Measurements from ENCODE around the gene CRY2.

CRY2 gene

GRCh38 chr11:45851228-45851627 is 4.0 kb downstream of the CRY2 start:
- peaks cover 38% of the 10 kb centered on the region for H3K4me1 Mint-ChIP-seq
- H3K27ac Mint-ChIP-seq = no peak overlapping the region
- H3K27me3 Mint-ChIP-seq = no peaks in the 10 kb centered on the region
- no peak for ATAC-seq
- H3K4me3 Mint-ChIP-seq = no peak overlapping the region
- no peaks in the 10 kb centered on the region for H3K36me3 Mint-ChIP-seq (ENCODE audit: low read depth)
- DNase-seq = no peak
- H3K9me3 Mint-ChIP-seq = no peaks in the 10 kb centered on the region

GRCh38 chr11:45852018-45852711 is 4.9 kb downstream of the CRY2 start:
- Mint-ChIP-seq H3K4me1 (peaks cover 29% of the 10 kb centered on the region), H3K9me3 (no peaks in the 10 kb centered on the region), H3K36me3 (ENCODE audit: low read depth) (peaks cover 4% of the 10 kb centered on the region), H3K27ac (no peak overlapping the region), H3K4me3 (no peak overlapping the region), H3K27me3 (no peaks in the 10 kb centered on the region)
- no peak for DNase-seq
- ATAC-seq = no peak

GRCh38 chr11:45852712-45853101 is 5.4 kb downstream of the CRY2 start:
- H3K4me1 Mint-ChIP-seq = peaks cover 29% of the 10 kb centered on the region
- H3K27me3 Mint-ChIP-seq = no peaks in the 10 kb centered on the region
- no peak overlapping the region for H3K27ac Mint-ChIP-seq
- H3K36me3 Mint-ChIP-seq (ENCODE audit: low read depth) = peaks cover 7% of the 10 kb centered on the region
- ATAC-seq (no peak), DNase-seq (no peak)
- no peaks in the 10 kb centered on the region for H3K9me3 Mint-ChIP-seq
- H3K4me3 Mint-ChIP-seq = no peak overlapping the region

GRCh38 chr11:45853332-45854219 is 6.3 kb downstream of the CRY2 start:
- Mint-ChIP-seq H3K27ac (no peak overlapping the region), H3K36me3 (ENCODE audit: low read depth) (peaks cover 7% of the 10 kb centered on the region), H3K9me3 (no peaks in the 10 kb centered on the region), H3K27me3 (no peaks in the 10 kb centered on the region), H3K4me1 (peaks cover 25% of the 10 kb centered on the region), H3K4me3 (no peak overlapping the region)
- no peak for ATAC-seq
- DNase-seq = no peak

- peaks cover 11% of the 10 kb centered on the region for H3K36me3 Mint-ChIP-seq (ENCODE audit: low read depth)
- H3K27ac Mint-ChIP-seq = no peak overlapping the region
- no peak for DNase-seq
- peaks cover 13% of the 10 kb centered on the region for H3K4me1 Mint-ChIP-seq
- no peaks in the 10 kb centered on the region for H3K27me3 Mint-ChIP-seq
- no peak for ATAC-seq
- no peak overlapping the region for H3K4me3 Mint-ChIP-seq
- H3K9me3 Mint-ChIP-seq = no peaks in the 10 kb centered on the region
Measured at GRCh38 chr11:45855308-45855707, 8.0 kb downstream of the CRY2 start.

- peaks cover 13% of the 10 kb centered on the region for H3K36me3 Mint-ChIP-seq (ENCODE audit: low read depth)
- H3K4me1 Mint-ChIP-seq = peaks cover 9% of the 10 kb centered on the region
- DNase-seq = no peak
- H3K9me3 Mint-ChIP-seq = no peaks in the 10 kb centered on the region
- no peak for ATAC-seq
- H3K27me3 Mint-ChIP-seq = no peaks in the 10 kb centered on the region
- H3K27ac Mint-ChIP-seq = no peak overlapping the region
- no peak overlapping the region for H3K4me3 Mint-ChIP-seq
Measured at GRCh38 chr11:45856044-45856468, 8.8 kb downstream of the CRY2 start.

GRCh38 chr11:45857961-45858474 is 10.7 kb downstream of the CRY2 start:
- Mint-ChIP-seq H3K36me3 (ENCODE audit: low read depth) (peaks cover 17% of the 10 kb centered on the region), H3K27ac (no peak overlapping the region), H3K27me3 (no peaks in the 10 kb centered on the region), H3K9me3 (no peaks in the 10 kb centered on the region), H3K4me3 (no peak overlapping the region), H3K4me1 (no peaks in the 10 kb centered on the region)
- no peak for ATAC-seq
- DNase-seq = no peak

- no peak for ATAC-seq
- Mint-ChIP-seq H3K4me1 (no peaks in the 10 kb centered on the region), H3K9me3 (no peaks in the 10 kb centered on the region), H3K27me3 (no peaks in the 10 kb centered on the region), H3K4me3 (no peak overlapping the region), H3K27ac (no peak overlapping the region), H3K36me3 (ENCODE audit: low read depth) (peaks cover 17% of the 10 kb centered on the region)
- DNase-seq = no peak
Measured at GRCh38 chr11:45858751-45859398, 11.6 kb downstream of the CRY2 start.

- H3K36me3 Mint-ChIP-seq (ENCODE audit: low read depth) = peaks cover 17% of the 10 kb centered on the region
- no peak for DNase-seq
- H3K27ac Mint-ChIP-seq = no peak overlapping the region
- H3K4me3 Mint-ChIP-seq = no peak overlapping the region
- H3K9me3 Mint-ChIP-seq = no peaks in the 10 kb centered on the region
- no peak for ATAC-seq
- no peaks in the 10 kb centered on the region for H3K27me3 Mint-ChIP-seq
- no peaks in the 10 kb centered on the region for H3K4me1 Mint-ChIP-seq
Measured at GRCh38 chr11:45859661-45860140, 12.4 kb downstream of the CRY2 start.

- DNase-seq (no peak), ATAC-seq (no peak)
- Mint-ChIP-seq H3K9me3 (no peaks in the 10 kb centered on the region), H3K4me1 (no peaks in the 10 kb centered on the region), H3K27me3 (no peaks in the 10 kb centered on the region), H3K4me3 (no peak overlapping the region), H3K36me3 (ENCODE audit: low read depth) (peaks cover 17% of the 10 kb centered on the region), H3K27ac (no peak overlapping the region)
Measured at GRCh38 chr11:45860348-45860747, 13.1 kb downstream of the CRY2 start.

- peaks cover 21% of the 10 kb centered on the region for H3K36me3 Mint-ChIP-seq (ENCODE audit: low read depth)
- no peaks in the 10 kb centered on the region for H3K27me3 Mint-ChIP-seq
Measured at GRCh38 chr11:45860764-45861510, 13.7 kb downstream of the CRY2 start.

GRCh38 chr11:45864041-45864440 is 16.8 kb downstream of the CRY2 start:
- ATAC-seq (no peak), DNase-seq (no peak)
- Mint-ChIP-seq H3K27me3 (no peaks in the 10 kb centered on the region), H3K4me3 (no peak overlapping the region), H3K9me3 (no peaks in the 10 kb centered on the region), H3K4me1 (no peaks in the 10 kb centered on the region), H3K27ac (no peak overlapping the region), H3K36me3 (ENCODE audit: low read depth) (peaks cover 18% of the 10 kb centered on the region)

More at GRCh38 chr11:45860764-45861510, 13.7 kb downstream of the CRY2 start:
- DNase-seq = no peak
- Mint-ChIP-seq H3K4me3 (no peak overlapping the region), H3K9me3 (no peaks in the 10 kb centered on the region), H3K27ac (no peak overlapping the region), H3K4me1 (no peaks in the 10 kb centered on the region)
- no peak for ATAC-seq

- Mint-ChIP-seq H3K27me3 (no peaks in the 10 kb centered on the region), H3K9me3 (no peaks in the 10 kb centered on the region), H3K27ac (no peak overlapping the region), H3K4me3 (no peak overlapping the region), H3K36me3 (ENCODE audit: low read depth) (peaks cover 26% of the 10 kb centered on the region), H3K4me1 (no peaks in the 10 kb centered on the region)
- DNase-seq = no peak
- ATAC-seq = no peak
Measured at GRCh38 chr11:45869551-45869950, 22.3 kb downstream of the CRY2 start.

- Mint-ChIP-seq H3K27ac (no peak overlapping the region), H3K4me3 (no peak overlapping the region), H3K36me3 (ENCODE audit: low read depth) (peaks cover 23% of the 10 kb centered on the region), H3K9me3 (no peaks in the 10 kb centered on the region), H3K27me3 (no peaks in the 10 kb centered on the region), H3K4me1 (no peaks in the 10 kb centered on the region)
- no peak for ATAC-seq
- no peak for DNase-seq
Measured at GRCh38 chr11:45870706-45871105, 23.4 kb downstream of the CRY2 start.

Measured in activated naive CD8-positive, alpha-beta T cell treated with anti-CD3 and anti-CD28 coated beads, Interleukin-2, amount 50 U/mL, for 24 hours (primary cell).